ENCODE measurements around the gene DOC2B.
A peak's percentile ranks its signal among the peaks of the same experiment; 100 is the strongest.
"Not testable (repeated sequence)": the region's sequence is repeated elsewhere in the genome, so short reads cannot be mapped to it uniquely, and the experiment has no call there.

DOC2B gene

GRCh38 chr17:142876-143784 is 38.3 kb downstream of the DOC2B start:
- DNase-seq = no peak

- peak; percentile 41 for DNase-seq
These were observed 39.3 kb downstream of the DOC2B start for GRCh38 chr17:142102-142661.

- not testable (repeated sequence) for DNase-seq
These were observed 41.8 kb downstream of the DOC2B start for GRCh38 chr17:139401-140205.

- not testable (repeated sequence) for DNase-seq
These were observed 44.2 kb downstream of the DOC2B start, which contains the start of gene SCGB1C2 for GRCh38 chr17:137166-137807. Gene SCGB1C2, plus strand, starts transcription at chr17:137569. Its CDS starts 22 bp downstream, at chr17:137591.

GRCh38 chr17:136531-136930 is 44.9 kb downstream of the DOC2B start:
- DNase-seq = not testable (repeated sequence)

- not testable (repeated sequence) for DNase-seq
These were observed 45.6 kb downstream of the DOC2B start for GRCh38 chr17:135895-136294.

- not testable (repeated sequence) for DNase-seq
These were observed 46.4 kb downstream of the DOC2B start for GRCh38 chr17:135022-135421.

- DNase-seq = not testable (repeated sequence)
These were observed 47.1 kb downstream of the DOC2B start for GRCh38 chr17:134332-134785.

- not testable (repeated sequence) for DNase-seq
These were observed 47.5 kb downstream of the DOC2B start for GRCh38 chr17:133932-134331.

- peak; percentile 28 for DNase-seq
These were observed 63.0 kb downstream of the DOC2B start for GRCh38 chr17:118339-118917.

- DNase-seq = not testable (repeated sequence)
These were observed 68.3 kb downstream of the DOC2B start for GRCh38 chr17:113111-113510.
